ENCODE results near the gene VPS54.

DNA sequence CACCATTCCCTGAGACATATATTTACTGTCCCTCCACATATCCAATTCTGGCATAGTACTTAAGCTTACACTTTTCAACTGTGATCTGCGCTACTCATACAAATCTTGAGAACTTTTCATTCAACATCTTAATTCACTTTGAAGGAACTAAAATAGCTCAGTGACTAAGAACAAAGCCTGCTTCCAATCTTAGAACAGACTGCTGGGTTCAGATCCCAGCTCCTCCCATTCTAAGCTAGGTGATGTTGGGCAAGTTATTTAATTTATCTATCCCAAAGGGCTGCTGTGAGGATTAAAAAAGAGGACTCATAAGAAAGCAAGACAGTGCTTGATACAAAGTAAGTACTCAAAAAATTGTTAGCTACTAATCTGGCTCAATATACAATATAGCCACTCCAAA, 119.6 kb downstream of the VPS54 start:
- TF ChIP-seq, protein P1, sequence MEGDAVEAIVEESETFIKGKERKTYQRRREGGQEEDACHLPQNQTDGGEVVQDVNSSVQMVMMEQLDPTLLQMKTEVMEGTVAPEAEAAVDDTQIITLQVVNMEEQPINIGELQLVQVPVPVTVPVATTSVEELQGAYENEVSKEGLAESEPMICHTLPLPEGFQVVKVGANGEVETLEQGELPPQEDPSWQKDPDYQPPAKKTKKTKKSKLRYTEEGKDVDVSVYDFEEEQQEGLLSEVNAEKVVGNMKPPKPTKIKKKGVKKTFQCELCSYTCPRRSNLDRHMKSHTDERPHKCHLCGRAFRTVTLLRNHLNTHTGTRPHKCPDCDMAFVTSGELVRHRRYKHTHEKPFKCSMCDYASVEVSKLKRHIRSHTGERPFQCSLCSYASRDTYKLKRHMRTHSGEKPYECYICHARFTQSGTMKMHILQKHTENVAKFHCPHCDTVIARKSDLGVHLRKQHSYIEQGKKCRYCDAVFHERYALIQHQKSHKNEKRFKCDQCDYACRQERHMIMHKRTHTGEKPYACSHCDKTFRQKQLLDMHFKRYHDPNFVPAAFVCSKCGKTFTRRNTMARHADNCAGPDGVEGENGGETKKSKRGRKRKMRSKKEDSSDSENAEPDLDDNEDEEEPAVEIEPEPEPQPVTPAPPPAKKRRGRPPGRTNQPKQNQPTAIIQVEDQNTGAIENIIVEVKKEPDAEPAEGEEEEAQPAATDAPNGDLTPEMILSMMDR (IDR thresholded peaks at IDR 0.05) = no peak
- TF ChIP-seq POLR2AphosphoS5 (IDR thresholded peaks at IDR 0.05) (no peak), POLR2A (IDR thresholded peaks at IDR 0.05) (no peak)
